Activated naive CD8-positive, alpha-beta T cell (primary cell): ENCODE data around the gene FNTB.
A peak's percentile ranks its signal among the peaks of the same experiment; 100 is the strongest.

Experiments used
- H3K27ac Mint-ChIP-seq: one replicate; pipeline ENCODE4 v1.8.0; 2021; ENCODE audit warnings: mixed read lengths
- H3K27me3 Mint-ChIP-seq: one replicate; pipeline ENCODE4 v1.8.0; 2021; ENCODE audit warnings: mixed read lengths
- H3K36me3 Mint-ChIP-seq: one replicate; pipeline ENCODE4 v1.8.0; 2021; ENCODE audit warnings: mixed read lengths
- H3K4me1 Mint-ChIP-seq: one replicate; pipeline ENCODE4 v1.8.0; 2021; ENCODE audit warnings: low read depth, mixed read lengths
- H3K4me3 Mint-ChIP-seq: one replicate; pipeline ENCODE4 v1.8.0; 2021; ENCODE audit warnings: mild to moderate bottlenecking, mixed read lengths
- H3K9me3 Mint-ChIP-seq: one replicate; pipeline ENCODE4 v1.8.0; 2021; ENCODE audit warnings: low read depth, mixed read lengths

FNTB gene

DNA sequence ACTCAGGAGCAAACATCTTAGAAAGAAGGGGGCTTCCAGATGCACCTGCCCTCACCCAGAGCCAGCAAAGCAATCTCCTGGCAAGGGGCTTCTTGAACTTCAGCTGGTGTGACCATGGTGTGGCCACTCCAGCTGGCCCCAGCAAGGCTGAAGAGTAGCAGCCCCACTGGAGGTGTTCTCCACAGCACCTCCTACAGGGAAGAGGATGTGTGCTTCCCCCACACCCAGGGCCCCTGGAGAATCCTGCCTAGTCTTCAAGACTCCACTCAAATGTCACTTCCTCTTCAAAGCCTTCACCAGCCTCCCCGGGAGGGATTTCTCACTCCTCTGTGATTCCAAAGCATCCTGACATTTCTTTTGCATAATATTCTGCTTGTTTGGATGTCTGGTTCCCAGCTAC, 23.1 kb upstream of the FNTB start:
- H3K36me3 Mint-ChIP-seq, result peaks cover 5% of the 10 kb centered on the region
- no peak overlapping the region for H3K4me3 Mint-ChIP-seq
- no peaks in the 10 kb centered on the region for H3K27me3 Mint-ChIP-seq
- no peaks in the 10 kb centered on the region for H3K9me3 Mint-ChIP-seq
- H3K4me1 Mint-ChIP-seq, result peaks cover 3% of the 10 kb centered on the region
- H3K27ac Mint-ChIP-seq, result no peak overlapping the region

DNA sequence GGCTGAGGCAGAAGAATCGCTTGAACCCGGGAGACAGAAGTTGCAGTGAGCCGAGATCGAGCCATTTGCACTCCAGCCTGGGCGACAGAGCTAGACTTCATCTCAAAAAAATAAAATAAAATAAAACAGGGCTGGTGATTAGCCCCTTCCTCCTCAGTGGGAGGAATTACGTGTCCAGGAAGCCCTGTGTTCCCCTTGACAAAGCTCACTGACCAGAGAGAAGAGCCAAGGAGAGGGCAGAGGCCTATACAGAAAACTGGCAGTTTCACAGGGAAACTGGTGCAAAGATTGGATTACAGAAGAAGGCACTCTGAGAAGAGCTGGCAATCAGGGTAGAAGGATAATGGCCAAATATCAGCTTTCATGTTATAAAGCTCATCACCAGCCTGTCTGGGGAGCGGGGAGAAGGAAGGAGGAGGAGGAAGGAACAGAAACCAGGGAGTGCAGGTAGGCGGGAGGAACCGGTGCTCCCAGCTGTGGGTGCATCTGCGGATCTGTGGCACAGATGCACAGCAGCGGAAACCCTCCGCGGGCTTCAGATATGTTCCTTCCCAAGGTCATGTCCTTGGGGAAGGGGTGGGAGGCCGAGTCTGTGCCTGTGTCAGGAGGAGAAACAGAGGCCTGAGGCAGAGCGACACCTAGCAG, 21.2 kb upstream of the FNTB start:
- Mint-ChIP-seq H3K4me3 (no peak overlapping the region), H3K27me3 (no peaks in the 10 kb centered on the region), H3K9me3 (no peaks in the 10 kb centered on the region), H3K27ac (no peak overlapping the region), H3K4me1 (peaks cover 6% of the 10 kb centered on the region), H3K36me3 (peaks cover 5% of the 10 kb centered on the region)

DNA sequence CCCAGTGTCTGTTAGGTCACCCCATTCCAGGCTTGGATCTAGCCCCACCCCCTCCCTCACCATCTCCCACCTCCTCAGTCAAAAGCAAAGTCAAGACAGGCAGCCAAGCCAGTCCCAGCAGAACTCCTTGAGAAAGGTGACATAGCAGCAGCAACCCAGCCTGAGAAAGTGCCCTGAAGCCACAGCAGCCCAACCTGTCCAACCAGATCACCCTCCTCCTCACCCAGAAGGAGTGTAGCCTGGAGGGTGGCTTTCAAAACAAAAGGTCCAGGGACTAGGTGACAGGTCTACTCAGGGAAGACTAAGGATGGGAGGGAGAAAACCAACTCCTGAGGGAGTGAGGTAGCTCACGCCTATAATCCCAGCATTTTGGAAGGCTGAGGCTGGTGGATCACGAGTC, 19.7 kb upstream of the FNTB start:
- H3K27ac Mint-ChIP-seq, result no peak overlapping the region
- peaks cover 8% of the 10 kb centered on the region for H3K4me1 Mint-ChIP-seq
- H3K27me3 Mint-ChIP-seq, result no peaks in the 10 kb centered on the region
- H3K9me3 Mint-ChIP-seq, result no peaks in the 10 kb centered on the region
- H3K4me3 Mint-ChIP-seq, result no peak overlapping the region
- H3K36me3 Mint-ChIP-seq, result peaks cover 5% of the 10 kb centered on the region

DNA sequence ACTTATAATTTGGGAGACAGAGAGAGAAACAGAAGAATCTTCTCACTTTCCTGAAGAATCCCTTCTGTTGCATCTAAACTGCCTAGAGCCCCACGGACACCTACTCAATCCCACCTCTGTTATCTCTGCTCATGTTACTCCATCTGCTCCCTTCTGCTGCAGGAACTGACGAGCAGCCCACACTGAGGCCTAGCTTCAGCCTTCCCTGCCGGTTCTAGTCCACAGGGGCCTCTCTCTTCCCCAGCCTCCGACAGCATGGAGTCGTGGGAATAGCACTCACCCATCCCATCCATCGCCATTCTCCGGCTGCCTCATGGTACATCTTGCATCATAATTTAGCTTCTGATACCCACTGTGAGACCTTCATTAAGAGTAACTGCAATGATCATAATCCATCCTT, 18.5 kb upstream of the FNTB start:
- H3K27ac Mint-ChIP-seq, result peak overlapping the region; percentile 13
- no peaks in the 10 kb centered on the region for H3K9me3 Mint-ChIP-seq
- no peak overlapping the region for H3K4me3 Mint-ChIP-seq
- no peaks in the 10 kb centered on the region for H3K27me3 Mint-ChIP-seq
- H3K4me1 Mint-ChIP-seq, result peaks cover 8% of the 10 kb centered on the region
- peaks cover 5% of the 10 kb centered on the region for H3K36me3 Mint-ChIP-seq

DNA sequence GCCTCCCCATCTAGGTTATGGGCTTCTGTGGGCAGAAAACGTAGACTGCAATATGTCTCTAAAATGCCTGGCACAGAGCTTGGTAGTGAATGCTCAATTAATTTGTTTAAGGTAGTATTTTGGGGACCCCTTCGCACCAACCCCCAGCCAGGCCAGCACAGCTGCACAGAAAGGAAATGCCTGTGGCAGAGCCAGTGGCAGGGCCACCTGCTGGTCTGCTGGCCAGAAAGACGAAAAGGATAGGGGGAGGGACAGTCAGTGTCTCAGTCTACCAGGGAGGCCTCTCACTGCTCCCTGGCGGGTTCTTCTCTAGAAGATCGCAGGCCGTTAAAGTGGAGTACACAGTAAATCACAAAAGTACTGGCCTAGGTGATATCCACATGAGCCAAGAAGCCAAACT, 18.0 kb upstream of the FNTB start:
- Mint-ChIP-seq H3K36me3 (peaks cover 5% of the 10 kb centered on the region), H3K27me3 (no peaks in the 10 kb centered on the region), H3K4me3 (no peak overlapping the region), H3K9me3 (no peaks in the 10 kb centered on the region), H3K27ac (no peak overlapping the region), H3K4me1 (peaks cover 8% of the 10 kb centered on the region)

DNA sequence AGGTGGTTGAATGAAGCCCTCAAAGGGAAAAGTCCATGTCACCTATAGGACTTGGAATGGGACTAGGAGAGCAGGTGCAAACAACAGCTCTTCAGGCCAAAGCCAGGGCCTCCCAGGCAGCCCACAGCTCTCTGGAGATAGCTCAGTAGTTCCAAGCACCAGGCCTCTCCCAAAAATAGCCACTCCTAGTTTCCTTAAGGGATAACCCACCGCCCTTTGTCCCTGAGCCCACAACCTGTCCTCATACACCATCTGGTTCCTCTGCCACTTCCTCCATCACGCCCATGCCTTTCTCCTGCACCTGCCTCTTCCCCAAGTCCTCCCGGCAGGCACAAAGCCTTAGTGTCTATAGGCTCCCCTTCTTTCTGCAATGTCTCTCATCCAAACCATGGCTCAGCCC, 16.7 kb upstream of the FNTB start:
- H3K9me3 Mint-ChIP-seq, result no peaks in the 10 kb centered on the region
- peaks cover 8% of the 10 kb centered on the region for H3K4me1 Mint-ChIP-seq
- peak overlapping the region; percentile 62 for H3K4me3 Mint-ChIP-seq
- peaks cover 2% of the 10 kb centered on the region for H3K36me3 Mint-ChIP-seq
- peak overlapping the region; percentile 8 for H3K27ac Mint-ChIP-seq
- no peaks in the 10 kb centered on the region for H3K27me3 Mint-ChIP-seq

DNA sequence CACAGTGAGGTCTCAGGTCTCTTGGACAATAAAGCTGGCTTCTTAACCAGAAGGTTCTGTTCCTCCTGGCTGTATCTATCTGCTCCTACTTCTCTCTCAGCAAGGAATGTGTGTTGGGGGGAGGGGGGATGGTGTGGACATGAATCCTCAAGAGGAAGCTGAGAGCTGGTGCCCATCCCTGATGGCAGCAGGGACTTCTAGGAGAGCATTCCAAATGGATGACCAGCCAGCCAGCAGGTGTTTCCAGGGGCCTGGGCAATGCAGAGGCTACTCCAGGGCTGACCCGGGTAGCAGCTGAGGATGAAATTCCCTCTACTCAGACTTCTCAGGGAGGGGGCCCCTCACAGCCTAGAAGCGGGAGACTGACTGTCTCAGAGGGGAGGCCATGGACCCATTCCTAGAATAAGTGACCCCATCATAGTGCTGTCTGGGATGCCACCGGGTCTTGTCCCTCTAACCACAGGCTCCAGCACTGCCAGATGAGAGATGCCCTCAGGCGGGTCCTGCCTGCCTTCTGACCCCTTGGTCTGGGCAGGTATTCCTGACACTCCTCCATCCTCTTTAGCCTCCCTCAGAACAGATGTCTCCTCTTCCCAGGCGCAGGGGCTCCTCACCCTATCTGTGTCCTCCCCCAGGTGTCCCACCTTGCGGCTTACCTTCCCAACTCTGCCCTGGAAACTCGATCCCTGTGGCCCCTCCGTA, 15.8 kb upstream of the FNTB start:
- H3K27me3 Mint-ChIP-seq, result no peaks in the 10 kb centered on the region
- peaks cover 8% of the 10 kb centered on the region for H3K4me1 Mint-ChIP-seq
- peak overlapping the region; percentile 75 for H3K4me3 Mint-ChIP-seq
- no peaks in the 10 kb centered on the region for H3K9me3 Mint-ChIP-seq
- no peak overlapping the region for H3K27ac Mint-ChIP-seq
- peaks cover 2% of the 10 kb centered on the region for H3K36me3 Mint-ChIP-seq

DNA sequence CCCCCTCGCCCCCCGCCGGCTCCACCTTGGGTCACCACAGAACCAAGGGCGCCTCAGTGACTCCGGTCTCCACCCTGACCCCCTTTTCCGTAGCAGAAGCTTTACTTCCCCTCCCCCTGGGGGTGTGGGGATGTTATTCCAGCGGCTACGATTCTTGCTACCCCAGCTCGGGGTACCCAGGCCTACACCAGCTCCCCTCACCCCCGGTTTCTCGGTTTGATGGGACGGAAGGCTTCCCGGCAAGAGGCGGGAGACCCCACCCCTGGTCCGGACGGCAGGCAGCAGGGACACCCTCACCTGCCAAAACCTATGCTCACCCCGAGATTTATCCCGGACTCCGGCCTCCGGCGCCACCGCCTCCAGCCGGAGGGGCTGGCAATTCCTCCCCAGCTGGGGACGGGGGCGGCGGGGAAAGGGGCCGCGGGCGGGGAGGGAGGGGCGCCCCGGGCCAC, 15.2 kb upstream of the FNTB start:
- no peaks in the 10 kb centered on the region for H3K27me3 Mint-ChIP-seq
- peak overlapping the region; percentile 75 for H3K4me3 Mint-ChIP-seq
- peaks cover 2% of the 10 kb centered on the region for H3K36me3 Mint-ChIP-seq
- H3K27ac Mint-ChIP-seq, result no peak overlapping the region
- peaks cover 8% of the 10 kb centered on the region for H3K4me1 Mint-ChIP-seq
- no peaks in the 10 kb centered on the region for H3K9me3 Mint-ChIP-seq

DNA sequence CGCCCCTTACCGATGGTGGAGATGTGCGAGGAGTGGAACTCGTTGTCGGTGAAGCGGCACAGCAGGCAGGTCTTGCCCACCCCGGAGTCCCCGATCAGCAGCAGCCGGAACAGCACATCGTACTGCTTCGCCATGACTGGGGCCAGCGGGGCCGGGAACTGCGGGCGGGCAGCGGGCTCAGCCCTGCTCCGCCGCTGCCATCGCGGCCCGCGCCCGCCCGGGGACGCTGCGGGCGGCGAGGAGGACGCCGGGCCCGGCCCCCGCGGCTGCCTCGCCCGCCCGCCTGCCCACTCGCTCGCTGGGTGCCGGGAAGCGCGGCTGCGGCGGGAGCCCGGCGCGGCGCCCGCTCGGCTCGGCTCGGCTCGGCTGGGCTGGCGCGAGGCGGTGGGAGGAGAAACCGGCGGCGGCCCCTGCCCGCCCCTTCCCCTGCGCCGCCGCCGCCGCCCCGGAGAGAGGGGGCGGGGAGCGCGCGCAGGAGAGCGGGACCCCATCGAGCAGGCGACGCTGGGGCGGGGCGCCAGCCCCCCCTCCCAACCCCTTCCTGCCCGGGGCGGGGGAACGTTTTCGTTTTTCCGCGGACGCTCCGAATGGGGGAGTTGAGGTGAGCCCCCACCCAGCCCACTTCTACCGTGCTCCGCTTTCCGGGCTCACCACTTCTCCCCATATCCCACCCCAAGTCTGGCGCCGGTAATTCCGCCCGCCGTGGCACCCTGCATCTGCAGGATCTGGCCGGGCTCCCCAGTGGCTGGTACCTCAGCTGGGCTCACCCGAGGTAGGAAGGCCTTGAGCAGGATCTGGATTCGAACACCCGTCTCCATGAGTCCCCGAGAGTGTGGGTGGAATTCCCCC, 14.5 kb upstream of the FNTB start, which contains the start of gene RAB15:
Gene RAB15 (minus strand): TSS at position 394 of the 849 bp plus-strand sequence. CDS start 260 bp downstream, at position 134.
- H3K9me3 Mint-ChIP-seq, result no peaks in the 10 kb centered on the region
- peaks cover 2% of the 10 kb centered on the region for H3K36me3 Mint-ChIP-seq
- peak within 1 kb of the TSS; percentile 46 for H3K27ac Mint-ChIP-seq
- H3K4me3 Mint-ChIP-seq, result peak within 1 kb of the TSS; percentile 86
- H3K4me1 Mint-ChIP-seq, result peaks cover 8% of the 10 kb centered on the region
- H3K27me3 Mint-ChIP-seq, result no peaks in the 10 kb centered on the region

DNA sequence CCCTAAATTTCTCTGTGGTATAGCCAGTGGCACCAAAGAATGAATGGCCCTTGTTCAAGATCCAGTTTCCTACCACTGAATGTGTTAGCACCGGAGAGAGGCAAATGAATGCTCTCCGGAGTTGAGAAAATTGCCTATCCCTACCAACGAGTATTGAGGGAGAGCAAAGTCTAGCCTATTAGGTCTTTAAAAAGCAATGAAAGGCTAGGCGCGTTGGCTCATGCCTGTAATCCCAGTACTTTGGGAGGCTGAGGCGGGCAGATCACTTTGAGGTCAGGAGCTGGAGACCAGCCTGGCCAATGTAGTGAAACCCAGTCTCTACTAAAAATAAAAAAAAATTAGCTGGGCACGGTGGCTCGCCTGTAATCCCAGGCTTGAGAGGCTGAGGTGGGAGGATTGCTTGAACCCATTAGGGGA, 13.7 kb upstream of the FNTB start:
- Mint-ChIP-seq H3K27ac (no peak overlapping the region), H3K4me3 (peak overlapping the region; percentile 86), H3K4me1 (peaks cover 8% of the 10 kb centered on the region), H3K36me3 (peaks cover 2% of the 10 kb centered on the region), H3K9me3 (no peaks in the 10 kb centered on the region), H3K27me3 (no peaks in the 10 kb centered on the region)

DNA sequence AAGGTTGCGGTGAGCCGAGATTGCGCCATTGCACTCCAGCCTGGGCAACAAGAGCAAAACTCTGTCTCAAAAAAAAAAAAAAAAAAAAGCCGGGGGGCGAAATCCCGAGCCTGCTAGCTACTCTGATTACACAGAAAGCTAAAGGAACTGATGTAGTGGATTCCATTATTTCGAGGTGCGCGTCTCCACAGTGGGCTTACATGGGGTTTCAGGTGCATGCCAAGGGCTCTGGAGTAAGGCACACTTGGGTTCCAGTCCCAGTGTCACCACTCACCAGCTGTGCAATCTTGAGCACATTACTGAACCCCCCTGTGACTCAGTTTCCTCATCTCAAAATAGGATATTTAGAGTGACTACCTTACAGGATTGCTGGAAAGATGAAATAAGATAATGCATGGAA, 12.9 kb upstream of the FNTB start:
- H3K9me3 Mint-ChIP-seq, result no peaks in the 10 kb centered on the region
- no peak overlapping the region for H3K4me3 Mint-ChIP-seq
- H3K27ac Mint-ChIP-seq, result no peak overlapping the region
- no peaks in the 10 kb centered on the region for H3K27me3 Mint-ChIP-seq
- peaks cover 6% of the 10 kb centered on the region for H3K4me1 Mint-ChIP-seq
- H3K36me3 Mint-ChIP-seq, result no peaks in the 10 kb centered on the region

DNA sequence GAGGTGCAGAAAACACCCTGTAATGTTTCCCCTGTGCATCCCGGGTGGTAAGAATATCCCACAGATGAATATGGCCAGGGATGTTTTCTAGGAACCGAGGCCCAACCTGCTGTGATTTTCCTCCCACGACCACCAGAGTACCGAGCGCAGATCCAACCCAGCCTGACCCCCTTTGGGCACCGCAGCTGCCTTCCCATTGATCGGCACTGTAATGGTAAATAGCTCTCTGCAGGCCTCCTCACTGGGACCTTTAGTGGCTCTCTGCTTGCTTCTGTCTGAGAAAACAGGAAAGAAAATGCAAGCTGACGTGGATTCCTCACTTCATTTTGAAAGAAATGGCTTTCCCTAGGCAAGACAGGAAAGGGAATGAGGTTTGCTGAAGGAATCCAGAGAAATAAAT, 12.1 kb upstream of the FNTB start:
- Mint-ChIP-seq H3K36me3 (no peaks in the 10 kb centered on the region), H3K27ac (no peak overlapping the region), H3K4me3 (no peak overlapping the region), H3K4me1 (peaks cover 6% of the 10 kb centered on the region), H3K9me3 (no peaks in the 10 kb centered on the region), H3K27me3 (no peaks in the 10 kb centered on the region)

DNA sequence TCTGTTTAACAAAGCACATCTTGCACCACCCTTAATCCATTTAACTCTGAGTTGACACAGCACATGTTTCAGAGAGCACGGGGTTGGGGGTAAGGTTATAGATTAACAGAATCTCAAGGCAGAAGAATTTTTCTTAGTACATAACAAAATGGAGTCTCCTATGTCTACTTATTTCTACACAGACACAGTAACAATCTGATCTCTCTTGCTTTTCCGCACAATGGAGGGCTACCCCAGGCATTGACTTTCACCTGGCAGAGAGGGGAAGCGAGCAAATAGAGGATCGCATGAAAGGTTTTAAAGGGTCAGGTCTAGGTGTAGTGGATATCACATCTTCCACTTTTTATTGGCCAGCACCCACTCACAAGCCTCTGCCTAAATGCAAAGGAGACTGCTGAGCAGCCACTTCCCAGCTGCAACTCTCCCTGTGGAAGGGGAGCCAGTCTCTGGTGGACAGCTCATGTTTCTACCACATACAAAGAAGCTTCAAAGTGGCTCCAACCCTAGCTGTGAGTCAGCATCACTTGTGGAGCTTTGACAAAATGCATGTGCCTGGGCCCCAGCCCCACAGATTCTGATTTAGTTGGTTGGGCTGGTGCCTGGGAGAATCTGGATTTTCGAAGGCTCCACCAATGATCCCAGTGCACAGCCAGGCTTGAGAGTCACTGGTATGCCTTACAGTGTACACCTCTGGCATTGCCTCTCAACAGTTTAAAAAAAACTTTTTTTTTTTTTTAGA, 7.2 kb upstream of the FNTB start:
- Mint-ChIP-seq H3K36me3 (no peaks in the 10 kb centered on the region), H3K27me3 (no peaks in the 10 kb centered on the region), H3K27ac (no peak overlapping the region), H3K4me3 (no peak overlapping the region), H3K4me1 (peaks cover 5% of the 10 kb centered on the region), H3K9me3 (no peaks in the 10 kb centered on the region)

DNA sequence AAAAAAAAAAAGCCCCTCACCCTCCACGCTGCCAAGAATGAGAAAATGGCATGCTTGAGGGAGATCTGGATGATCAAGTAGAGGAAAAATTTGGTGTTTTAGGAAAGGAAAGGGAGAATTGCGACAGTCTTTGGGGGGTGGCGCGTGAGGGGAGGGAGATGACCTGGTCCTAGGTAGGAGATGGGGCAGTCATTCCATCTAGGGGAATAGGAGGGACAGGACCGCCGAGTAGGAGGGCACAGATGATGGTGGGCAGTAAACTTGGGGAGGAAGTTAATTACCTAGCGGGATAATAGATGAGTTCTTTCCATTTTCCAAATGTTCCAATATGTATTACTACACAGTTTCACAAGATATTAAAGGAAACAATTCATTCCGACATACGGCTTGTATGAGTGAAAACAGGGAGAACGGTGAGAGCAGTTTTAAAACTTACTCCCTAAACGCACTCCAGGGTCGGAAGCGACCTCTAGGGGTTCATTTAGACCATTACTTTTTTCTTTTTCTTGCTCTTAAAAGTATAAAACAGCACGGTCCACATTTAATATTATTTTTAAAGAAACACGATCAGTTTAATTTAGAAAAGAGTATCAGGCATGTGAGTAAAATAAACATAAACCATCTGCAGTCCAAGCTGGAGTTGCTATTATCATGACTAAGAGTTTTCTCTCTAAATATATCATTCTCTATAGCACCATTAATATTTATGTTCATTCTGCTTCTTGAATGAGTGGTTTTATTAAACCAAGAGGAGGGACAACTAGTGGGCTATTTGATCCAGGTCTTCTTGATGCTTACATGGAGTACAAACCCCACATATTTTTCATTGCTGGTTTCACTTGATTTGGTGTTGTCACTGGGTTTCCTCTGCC, 3.0 kb upstream of the FNTB start:
- Mint-ChIP-seq H3K36me3 (no peaks in the 10 kb centered on the region), H3K4me1 (peaks cover 26% of the 10 kb centered on the region), H3K27me3 (no peaks in the 10 kb centered on the region), H3K9me3 (no peaks in the 10 kb centered on the region), H3K4me3 (peak overlapping the region; percentile 65), H3K27ac (no peak overlapping the region)
